OCI-LY3 (cell line): ENCODE data around the gene FAM110D.

Experiments
- H2AFZ ChIP-seq: fragments of 200-600, 300-600 bp; shearing (Covaris generic); 2 replicates; pipeline ENCODE4 v1.6.0; 2014; ENCODE audit warnings: antibody characterized with exemption, low read depth, low read length
- H3K27ac ChIP-seq: fragments of 200-600, 300-600 bp; sonication (generic); 2 replicates; pipeline ENCODE4 v1.5.1; 2014; ENCODE audit warnings: mild to moderate bottlenecking, low read length, moderate library complexity, mixed read lengths
- H3K27me3 ChIP-seq: fragments of 200-600, 300-600 bp; sonication (generic); 2 replicates; pipeline ENCODE4 v1.6.1; 2014; ENCODE audit warnings: low read depth, low read length, mixed read lengths
- H3K36me3 ChIP-seq: fragments of 200-600, 300-600 bp; sonication (generic); replicated peaks from 2 replicates; pipeline ENCODE3; 2014; ENCODE audit warnings: low read depth, low read length, mixed read lengths
- H3K4me1 ChIP-seq: fragments of 300-600, 200-600 bp; sonication (generic); 2 replicates; pipeline ENCODE4 v1.6.1; 2014; ENCODE audit warnings: low read length, mixed read lengths
- H3K4me2 ChIP-seq: fragments of 200-600, 300-600 bp; sonication (generic); 2 replicates; pipeline ENCODE4 v1.6.1; 2014; ENCODE audit warnings: low read length, mixed read lengths
- H3K4me3 ChIP-seq: fragments of 300-600, 200-600 bp; sonication (generic); 2 replicates; pipeline ENCODE4 v1.5.1; 2014; ENCODE audit warnings: antibody characterized with exemption, mild to moderate bottlenecking, low read length, moderate library complexity
- H3K79me2 ChIP-seq: fragments of 300-600, 200-600 bp; shearing (Covaris generic); 2 replicates; pipeline ENCODE4 v1.6.1; 2014; ENCODE audit warnings: mild to moderate bottlenecking, low read length, mixed read lengths
- H3K9ac ChIP-seq: fragments of 300-600, 200-600 bp; shearing (Covaris generic); 2 replicates; pipeline ENCODE4 v1.6.0; 2014; ENCODE audit warnings: mild to moderate bottlenecking, low read length, moderate library complexity
- H3K9me3 ChIP-seq: fragments of 200-600, 300-600 bp; shearing (Covaris generic); 2 replicates; pipeline ENCODE4 v1.6.1; 2014; ENCODE audit warnings: low read length, mixed read lengths; ENCODE audit not compliant: insufficient read depth
- H4K20me1 ChIP-seq: fragments of 200-600, 300-600 bp; sonication (generic); 2 replicates; pipeline ENCODE4 v1.6.1; 2016; ENCODE audit warnings: low read length, mixed read lengths; ENCODE audit not compliant: insufficient read depth
- CTCF ChIP-seq: fragments of 200-600, 300-600 bp; sonication (generic); IDR thresholded peaks from 2 replicates; pipeline ENCODE4 v1.5.1; 2014; ENCODE audit warnings: antibody characterized with exemption, low read length, low read depth
- EZH2phosphoT487 ChIP-seq: fragments of 200-600 bp; shearing (Covaris generic); IDR thresholded peaks from 2 replicates; pipeline ENCODE4 v1.6.1; 2018; ENCODE audit warnings: antibody characterized with exemption, mixed run types, low read depth

The FAM110D gene

DNA sequence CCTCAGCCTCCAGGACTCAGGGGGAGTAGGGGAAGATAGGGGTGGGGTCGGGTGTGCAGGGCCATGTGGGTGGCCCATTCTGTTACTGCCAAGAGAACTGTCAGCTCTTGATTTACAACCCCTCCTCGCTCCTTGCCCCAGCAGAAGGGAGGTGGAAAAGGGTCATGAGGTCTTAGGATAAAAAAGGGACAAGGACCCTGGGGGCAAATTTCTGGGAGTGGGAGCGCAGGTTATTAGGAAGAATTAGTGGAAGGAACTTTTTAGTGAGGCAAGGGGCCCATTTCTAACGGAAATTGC, 812 bp downstream of the FAM110D start:
- H3K9me3 ChIP-seq: no peaks in the 10 kb centered on the region
- no peak overlapping the region for H3K4me3 ChIP-seq
- no peak overlapping the region for H2AFZ ChIP-seq
- no peaks in the 10 kb centered on the region for H4K20me1 ChIP-seq
- no peak overlapping the region for H3K27ac ChIP-seq
- no peak overlapping the region for H3K9ac ChIP-seq
- H3K4me2 ChIP-seq: no peak overlapping the region
- H3K27me3 ChIP-seq: no peaks in the 10 kb centered on the region
- no peaks in the 10 kb centered on the region for H3K79me2 ChIP-seq
- TF ChIP-seq CTCF (no peak), EZH2phosphoT487 (no peak)
- H3K36me3 ChIP-seq: no peaks in the 10 kb centered on the region
- H3K4me1 ChIP-seq: peaks cover 3% of the 10 kb centered on the region

DNA sequence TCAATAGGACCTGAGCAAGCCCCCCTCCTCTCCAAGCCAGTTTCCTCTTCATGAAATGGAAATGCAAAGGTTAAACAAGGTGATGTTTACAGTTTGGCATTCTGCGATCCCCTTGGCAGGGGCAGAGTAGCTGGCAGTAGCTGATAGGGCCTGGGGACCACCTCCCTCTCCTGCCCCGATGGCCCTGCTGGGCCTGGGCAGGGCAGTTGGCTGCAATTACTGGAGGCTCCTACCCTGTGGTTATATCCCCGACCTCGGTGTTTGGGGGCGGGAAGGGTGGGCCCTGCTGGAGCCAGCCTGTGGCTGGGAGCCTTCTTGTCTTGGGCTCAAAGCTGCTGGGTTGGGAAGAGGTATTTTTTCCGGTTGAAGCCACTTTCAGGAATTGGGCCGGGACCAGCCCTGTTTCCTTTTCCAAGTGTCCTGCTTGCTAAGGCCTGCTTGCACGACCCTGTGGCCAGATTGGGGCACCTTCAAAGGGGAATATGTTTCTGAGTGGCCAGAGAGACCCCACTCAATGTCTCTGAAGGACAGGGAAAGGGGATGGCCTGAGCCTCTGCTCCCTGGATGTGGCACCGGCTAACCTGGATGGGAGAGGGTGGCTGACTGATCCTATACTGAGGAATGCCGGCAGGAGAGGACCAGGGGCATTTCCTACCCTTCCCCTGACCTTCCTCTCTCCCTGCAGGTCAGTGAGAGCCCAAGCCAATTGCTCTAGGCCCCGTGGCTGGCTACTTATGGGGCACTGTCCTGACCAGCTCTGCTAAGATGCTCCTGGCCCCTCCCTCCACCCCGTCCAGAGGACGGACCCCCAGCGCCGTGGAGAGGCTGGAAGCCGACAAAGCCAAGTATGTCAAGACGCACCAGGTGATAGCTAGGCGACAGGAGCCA, 1.9 kb downstream of the FAM110D start:
- Histone ChIP-seq H3K9ac (no peak overlapping the region), H2AFZ (no peak overlapping the region), H3K4me3 (no peak overlapping the region), H3K36me3 (no peaks in the 10 kb centered on the region), H3K27ac (no peak overlapping the region), H4K20me1 (no peaks in the 10 kb centered on the region), H3K4me2 (no peak overlapping the region), H3K9me3 (no peaks in the 10 kb centered on the region), H3K79me2 (no peaks in the 10 kb centered on the region), H3K27me3 (no peaks in the 10 kb centered on the region), H3K4me1 (peaks cover 11% of the 10 kb centered on the region)
- TF ChIP-seq EZH2phosphoT487 (no peak), CTCF (no peak)

GRCh38 chr1:26161415-26162219, 2.7 kb downstream of the FAM110D start:
- no peak overlapping the region for H3K4me3 ChIP-seq
- TF ChIP-seq EZH2phosphoT487 (no peak), CTCF (no peak)
- H4K20me1 ChIP-seq: no peaks in the 10 kb centered on the region
- H3K27ac ChIP-seq: no peak overlapping the region
- H3K9ac ChIP-seq: no peak overlapping the region
- H3K36me3 ChIP-seq: no peaks in the 10 kb centered on the region
- no peaks in the 10 kb centered on the region for H3K9me3 ChIP-seq
- H3K4me1 ChIP-seq: peaks cover 11% of the 10 kb centered on the region
- H2AFZ ChIP-seq: no peak overlapping the region
- H3K4me2 ChIP-seq: no peak overlapping the region
- H3K79me2 ChIP-seq: no peaks in the 10 kb centered on the region
- no peaks in the 10 kb centered on the region for H3K27me3 ChIP-seq

DNA sequence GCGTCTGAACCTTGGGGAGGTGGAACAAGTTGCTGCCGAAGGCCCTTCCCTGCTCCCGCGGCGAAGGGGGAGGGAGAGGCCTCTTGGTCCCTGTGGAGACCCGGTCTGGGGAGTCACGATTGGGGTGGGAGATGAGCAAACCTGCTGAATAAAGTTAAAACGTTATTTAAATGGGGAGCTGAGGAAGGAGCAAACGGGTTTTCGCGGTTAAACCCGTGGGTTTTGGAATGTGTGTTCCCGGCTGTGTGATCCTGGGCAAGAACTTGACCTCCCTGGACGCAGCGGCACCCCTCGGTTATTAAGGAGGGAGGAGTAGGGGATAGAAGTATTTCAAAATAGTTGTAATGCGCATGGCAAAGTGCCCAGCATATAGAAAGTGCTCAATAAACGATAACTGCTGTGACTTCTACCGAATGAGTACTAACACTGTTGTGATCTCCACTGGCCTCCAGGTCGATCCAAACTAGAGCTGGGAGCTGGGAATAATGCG, 3.4 kb downstream of the FAM110D start:
- TF ChIP-seq CTCF (no peak), EZH2phosphoT487 (no peak)
- H3K27me3 ChIP-seq: no peaks in the 10 kb centered on the region
- no peak overlapping the region for H3K4me2 ChIP-seq
- H3K4me1 ChIP-seq: peaks cover 11% of the 10 kb centered on the region
- H3K9me3 ChIP-seq: no peaks in the 10 kb centered on the region
- no peaks in the 10 kb centered on the region for H3K79me2 ChIP-seq
- no peak overlapping the region for H3K27ac ChIP-seq
- H3K9ac ChIP-seq: no peak overlapping the region
- no peaks in the 10 kb centered on the region for H3K36me3 ChIP-seq
- no peaks in the 10 kb centered on the region for H4K20me1 ChIP-seq
- H2AFZ ChIP-seq: no peak overlapping the region
- no peak overlapping the region for H3K4me3 ChIP-seq
